HepG2 (cell line): ENCODE measurements around the gene NBPF1. TPM values are rescaled to one million over a fixed set of nuclear protein-coding genes. Genes with fewer than 3 reads are reported as not detected.
A peak's percentile ranks its signal among the peaks of the same experiment; 100 is the strongest.
"Not testable (repeated sequence)": the region's sequence is repeated elsewhere in the genome, so short reads cannot be mapped to it uniquely, and the experiment has no call there.

Source experiments
- ATAC-seq: fragments of 200-7000 bp; cut with Tn5 transposase; 3 replicates; pipeline ENCODE4 v1.9.1; 2020; ENCODE audit warnings: mild to moderate bottlenecking, moderate library complexity
- BruUV-seq: library from RNA; stranded (reverse); fragments of 400-500 nt; replicated peaks from 2 replicates; lab custom pipeline; 2021; lab: Mats Ljungman, UMichigan
- CTCF ChIA-PET: fragments of 300-600 bp; formaldehyde crosslinking; extraction: SDS; loops from one replicate; lab custom pipeline; 2021; ENCODE audit warnings: low total read pairs, inconsistent platforms, low intra/inter-chr PET ratio; lab: Yijun Ruan, JAX
- POLR2A ChIA-PET: fragments of 350-600 bp; sonication (Branson Sonifier 250); formaldehyde crosslinking; loops from one replicate; lab custom pipeline; 2020; ENCODE audit warnings: antibody characterized with exemption, inconsistent platforms; lab: Yijun Ruan, JAX
- DNase-seq: peaks from one replicate; pipeline ENCODE4 v3.0.0-alpha.2; 2015; ENCODE audit warnings: low spot score
- FAIRE-seq: peaks from 3 replicates; lab custom pipeline; 2011; peaks lifted over from hg19 to GRCh38; lab: Jason Lieb, UNC
- H2AFZ ChIP-seq: one replicate; pipeline ENCODE4 v1.6.1; 2011; ENCODE audit warnings: low read length, inconsistent platforms
- H3K27ac ChIP-seq: fragments of 300-600 bp; 3 replicates; pipeline ENCODE4 v1.8.0; 2011; ENCODE audit warnings: mixed run types, mild to moderate bottlenecking, mixed read lengths, low read length, inconsistent platforms; ENCODE audit not compliant: insufficient read depth; ENCODE audit errors: extremely low read length
- H3K27me3 ChIP-seq, 2 experiments: fragments of 200-600 bp in 1 of 2; 2 replicates in 1 of 2; 3 replicates in 1 of 2; pipeline versions ENCODE4 v1.6.0 to v1.8.0; 2011; ENCODE audit warnings: low read length in 2 of 2, mild to moderate bottlenecking in 2 of 2, moderate library complexity in 2 of 2, inconsistent platforms in 1 of 2; ENCODE audit not compliant: insufficient read depth in 2 of 2, control insufficient read depth in 1 of 2
- H3K36me3 ChIP-seq, 2 experiments: fragments of 200-600 bp in 1 of 2; replicated peaks in 1 of 2; 2 replicates in 1 of 2; 3 replicates in 1 of 2; pipeline versions ENCODE4 v1.5.1 to v1.8.0; 2011; ENCODE audit warnings: low read length in 2 of 2, inconsistent platforms in 1 of 2; ENCODE audit not compliant: insufficient read depth in 2 of 2, control insufficient read depth in 1 of 2
- H3K4me1 ChIP-seq: 2 replicates; pipeline ENCODE4 v1.5.1; 2012; ENCODE audit warnings: low read length, inconsistent platforms; ENCODE audit not compliant: insufficient read depth
- H3K4me2 ChIP-seq: 2 replicates; pipeline ENCODE4 v1.6.0; 2011; ENCODE audit warnings: low read depth, low read length, inconsistent platforms
- H3K4me3 ChIP-seq, 3 experiments: fragments of 200-600 bp in 1 of 3; sonication (generic), shearing (Covaris generic) in 1 of 3; replicated peaks in 1 of 3; 2 replicates each; pipeline ENCODE4 v1.5.1; 2011 to 2016; ENCODE audit warnings: low read length in 3 of 3, inconsistent platforms in 2 of 3, low read depth in 2 of 3, mild to moderate bottlenecking in 2 of 3, control low read depth in 1 of 3, mixed read lengths in 1 of 3; ENCODE audit not compliant: insufficient read depth in 1 of 3
- H3K79me2 ChIP-seq: one replicate; pipeline ENCODE4 v1.6.1; 2011; ENCODE audit warnings: low read length, inconsistent platforms; ENCODE audit not compliant: insufficient read depth
- H3K9ac ChIP-seq: 2 replicates; pipeline ENCODE4 v1.6.0; 2011; ENCODE audit warnings: mild to moderate bottlenecking, low read depth, low read length, inconsistent platforms; ENCODE audit not compliant: insufficient read depth
- H3K9me3 ChIP-seq: 2 replicates; pipeline ENCODE4 v1.5.1; 2012; ENCODE audit warnings: mild to moderate bottlenecking, low read length
- H4K20me1 ChIP-seq: 2 replicates; pipeline ENCODE4 v1.6.0; 2011; ENCODE audit warnings: inconsistent platforms, mild to moderate bottlenecking, low read length, moderate library complexity; ENCODE audit not compliant: insufficient read depth
- KAT8 ChIP-seq: IDR thresholded peaks from 2 replicates; pipeline ENCODE4 v1.6.1; 2016; ENCODE audit warnings: missing genetic modification reagents, missing compliant biosample characterization
- MED1 ChIP-seq: sonication (generic); formaldehyde crosslinking; IDR thresholded peaks from 2 replicates; pipeline ENCODE4 v1.4.0; 2020; ENCODE audit warnings: missing genetic modification reagents
- THAP11 ChIP-seq: IDR thresholded peaks from 2 replicates; pipeline ENCODE4 v1.6.1; 2016; ENCODE audit warnings: missing biosample characterization, missing genetic modification reagents
- ZNF24 ChIP-seq: fragments of 450-650 bp; IDR thresholded peaks from 2 replicates; pipeline ENCODE4 v1.6.1; 2017; ENCODE audit warnings: antibody characterized with exemption, mild to moderate bottlenecking
- WGBS: methylation state at CpG from one replicate; pipeline ENCODE4 v1.1.6; 2017; ENCODE audit warnings: low lambda C conversion rate; 5-methylcytosine and 5-hydroxymethylcytosine counted together
- in situ Hi-C: cut with HindIII; loops from 2 replicates; pipeline ENCODE4 v1.10.0; 2017; ENCODE audit warnings: low pct_unique_long_range_greater_than_20kb; ENCODE audit not compliant: extremely low pct_ligation_motif_present
- intact Hi-C: fragments of 100-400 bp; cut with micrococcal nuclease; formaldehyde crosslinking; loops from one replicate; pipeline ENCODE4 v1.10.0; 2022; ENCODE audit not compliant: unreplicated experiment
- polyA plus RNA-seq, 8 experiments: library from polyadenylated mRNA; depleted of rRNA in 3 of 8; stranded (reverse) in 7 of 8; unstranded in 1 of 8; fragments of >200 nt; fragmentation: Illumina TruSeq in 4 of 8; extraction: Trizol in 4 of 8; gene quantifications; 2 replicates each; pipeline versions ENCODE4 v1.2.1 to v1.2.3, GENCODE V29; 2011 to 2016; ENCODE audit warnings: low read depth in 4 of 8, missing spikeins in 1 of 8, mixed read lengths in 1 of 8; ENCODE audit not compliant: insufficient read depth in 1 of 8
- total RNA-seq, 5 experiments: library from RNA; depleted of rRNA; stranded (reverse); fragments of >200 nt; fragmentation: Illumina TruSeq; extraction: Trizol; gene quantifications; 2 replicates each; pipeline ENCODE4 v1.2.3, GENCODE V29; 2016; ENCODE audit warnings: low read depth in 1 of 5
- TF ChIP-seq, protein P1 (sequence below), 2 experiments: sonication (generic) in 1 of 2; formaldehyde crosslinking in 1 of 2; IDR thresholded peaks; 2 replicates each; pipeline versions ENCODE4 v1.4.0 to v1.6.1; 2018 to 2020; ENCODE audit warnings: missing genetic modification reagents in 2 of 2, borderline replicate concordance in 1 of 2, low read depth in 1 of 2, mild to moderate bottlenecking in 1 of 2, missing biosample characterization in 1 of 2

The NBPF1 gene
- total and polyA plus RNA-seq, 2 of the 13 experiments (the other 11 are each of a cell fraction or from before 2014, with no cell fraction given) = 30.3 to 35.6 TPM

DNA sequence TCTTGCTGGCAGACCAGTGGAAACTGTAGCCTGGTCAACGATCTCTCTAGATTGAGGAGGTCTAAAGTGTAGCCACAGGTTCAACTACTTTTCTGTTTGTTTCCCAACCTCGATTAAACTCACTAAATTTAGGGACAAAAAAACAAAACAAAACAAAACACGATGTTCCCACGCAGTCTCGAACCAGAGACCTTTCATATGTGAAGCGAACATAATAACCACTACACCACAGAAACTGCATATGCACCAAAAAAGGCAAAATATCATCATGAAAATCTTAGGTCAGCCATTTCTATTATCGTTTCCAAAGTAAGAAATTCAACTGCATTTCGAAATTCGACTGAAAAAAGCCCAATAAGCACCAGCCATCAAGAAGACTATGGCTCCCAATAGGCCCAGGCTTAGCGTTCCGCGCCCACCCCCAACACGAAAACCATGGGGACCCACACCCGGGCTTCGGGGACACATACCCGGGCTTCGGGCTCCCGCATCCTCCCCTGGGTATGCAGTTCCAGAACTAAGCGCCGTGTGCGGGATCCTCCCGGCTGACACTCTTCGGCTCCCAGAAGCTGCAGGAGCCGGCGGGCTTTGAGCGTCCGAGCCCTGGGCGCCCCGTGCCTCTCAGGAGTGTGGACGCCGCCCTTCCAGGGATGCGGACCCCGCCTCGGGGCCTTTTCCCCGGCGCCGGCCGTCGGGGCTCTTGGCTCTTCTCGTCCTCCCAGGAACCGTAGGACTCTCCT is 65.7 kb downstream of the NBPF1 start:
- in situ Hi-C loops, H3K9ac ChIP-seq, POLR2A ChIA-PET, DNase-seq, H3K4me3 ChIP-seq, FAIRE-seq, H3K9me3 ChIP-seq, H2AFZ ChIP-seq, BruUV-seq, H4K20me1 ChIP-seq, H3K27ac ChIP-seq, H3K36me3 ChIP-seq, intact Hi-C loops, H3K27me3 ChIP-seq, CTCF ChIA-PET, H3K79me2 ChIP-seq: not testable (repeated sequence)
- TF ChIP-seq MED1 (CRISPR knock-in tag) (0 out of 2 replicates have a peak, but pooled peaks have one; percentile 12), KAT8 (CRISPR knock-in tag) (peak; percentile 20; the same call in 1 of the 2 replicates), THAP11 (0 out of 2 replicates have a peak, but pooled peaks have one; percentile 14), ZNF24 (peak; percentile 95)
- TF ChIP-seq, protein P1, sequence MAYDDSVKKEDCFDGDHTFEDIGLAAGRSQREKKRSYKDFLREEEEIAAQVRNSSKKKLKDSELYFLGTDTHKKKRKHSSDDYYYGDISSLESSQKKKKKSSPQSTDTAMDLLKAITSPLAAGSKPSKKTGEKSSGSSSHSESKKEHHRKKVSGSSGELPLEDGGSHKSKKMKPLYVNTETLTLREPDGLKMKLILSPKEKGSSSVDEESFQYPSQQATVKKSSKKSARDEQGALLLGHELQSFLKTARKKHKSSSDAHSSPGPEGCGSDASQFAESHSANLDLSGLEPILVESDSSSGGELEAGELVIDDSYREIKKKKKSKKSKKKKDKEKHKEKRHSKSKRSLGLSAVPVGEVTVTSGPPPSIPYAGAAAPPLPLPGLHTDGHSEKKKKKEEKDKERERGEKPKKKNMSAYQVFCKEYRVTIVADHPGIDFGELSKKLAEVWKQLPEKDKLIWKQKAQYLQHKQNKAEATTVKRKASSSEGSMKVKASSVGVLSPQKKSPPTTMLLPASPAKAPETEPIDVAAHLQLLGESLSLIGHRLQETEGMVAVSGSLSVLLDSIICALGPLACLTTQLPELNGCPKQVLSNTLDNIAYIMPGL (CRISPR knock-in tag; IDR thresholded peaks at IDR 0.05; ENCODE audit: borderline replicate concordance in 1 of 2, low read depth in 1 of 2) = peak in 1 of 2 experiments; percentile 60; a peak in 1 of 4 replicates
- Histone ChIP-seq H3K4me1 (peaks cover 12% of the 10 kb centered on the region), H3K4me2 (0 out of 2 replicates have a peak overlapping the region, but pooled peaks have one; percentile 39)
- peak; percentile 8 for ATAC-seq
- WGBS = 55% methylated on average over 20 of the region's 41 CpGs
